GM18517 (cell line): ENCODE data around the gene IGSF21.
"Not testable (repeated sequence)": the region's sequence is repeated elsewhere in the genome, so short reads cannot be mapped to it uniquely, and the experiment has no call there.

Source experiments
- ATAC-seq: cut with Tn5 transposase; IDR thresholded peaks from one replicate; pipeline ENCODE4 v1.9.1; 2021; ENCODE audit warnings: mild to moderate bottlenecking, moderate library complexity; ENCODE audit not compliant: unreplicated experiment

IGSF21 gene

GRCh38 chr1:18144916-18145647 is 37.5 kb downstream of the IGSF21 start:
- no peak for ATAC-seq

- no peak for ATAC-seq
These were observed 38.4 kb downstream of the IGSF21 start for GRCh38 chr1:18145851-18146618.

- no peak for ATAC-seq
These were observed 39.3 kb downstream of the IGSF21 start for GRCh38 chr1:18146886-18147285.

- no peak for ATAC-seq
These were observed 40.1 kb downstream of the IGSF21 start for GRCh38 chr1:18147672-18148071.

- no peak for ATAC-seq
These were observed 40.9 kb downstream of the IGSF21 start for GRCh38 chr1:18148461-18148860.

- ATAC-seq, result no peak
These were observed 41.5 kb downstream of the IGSF21 start for GRCh38 chr1:18149027-18149641.

GRCh38 chr1:18151436-18152122 is 44.0 kb downstream of the IGSF21 start:
- ATAC-seq, result no peak

GRCh38 chr1:18154430-18155194 is 47.0 kb downstream of the IGSF21 start:
- no peak for ATAC-seq

- no peak for ATAC-seq
These were observed 48.3 kb downstream of the IGSF21 start for GRCh38 chr1:18155881-18156385.

- no peak for ATAC-seq
These were observed 49.8 kb downstream of the IGSF21 start for GRCh38 chr1:18157352-18157751.

- ATAC-seq, result no peak
These were observed 50.4 kb downstream of the IGSF21 start for GRCh38 chr1:18157968-18158367.

- no peak for ATAC-seq
These were observed 51.1 kb downstream of the IGSF21 start for GRCh38 chr1:18158714-18159113.

GRCh38 chr1:18160290-18160942 is 52.8 kb downstream of the IGSF21 start:
- no peak for ATAC-seq

GRCh38 chr1:18161690-18162089 is 54.1 kb downstream of the IGSF21 start:
- no peak for ATAC-seq

GRCh38 chr1:18165640-18166039 is 58.0 kb downstream of the IGSF21 start:
- not testable (repeated sequence) for ATAC-seq

GRCh38 chr1:18166341-18166740 is 58.7 kb downstream of the IGSF21 start:
- no peak for ATAC-seq

GRCh38 chr1:18166929-18167328 is 59.3 kb downstream of the IGSF21 start:
- no peak for ATAC-seq

- no peak for ATAC-seq
These were observed 62.8 kb downstream of the IGSF21 start for GRCh38 chr1:18170444-18170843.

- ATAC-seq, result no peak
These were observed 66.4 kb downstream of the IGSF21 start for GRCh38 chr1:18174037-18174436.

- no peak for ATAC-seq
These were observed 67.5 kb downstream of the IGSF21 start for GRCh38 chr1:18175051-18175450.
